ELF-1 (cell line): ENCODE measurements around the gene EPS8L1.
"Not testable (repeated sequence)": the region's sequence is repeated elsewhere in the genome, so short reads cannot be mapped to it uniquely, and the experiment has no call there.

Experiments used
- DNase-seq: peaks from one replicate; pipeline ENCODE4 v3.0.0-alpha.2; 2016; ENCODE audit warnings: low read depth, low spot score

Gene EPS8L1

GRCh38 chr19:55094456-55095259 lies 19.0 kb downstream of the EPS8L1 start:
- DNase-seq: peak; percentile 81

GRCh38 chr19:55095260-55096060 lies 19.8 kb downstream of the EPS8L1 start:
- peak; percentile 72 for DNase-seq

DNA sequence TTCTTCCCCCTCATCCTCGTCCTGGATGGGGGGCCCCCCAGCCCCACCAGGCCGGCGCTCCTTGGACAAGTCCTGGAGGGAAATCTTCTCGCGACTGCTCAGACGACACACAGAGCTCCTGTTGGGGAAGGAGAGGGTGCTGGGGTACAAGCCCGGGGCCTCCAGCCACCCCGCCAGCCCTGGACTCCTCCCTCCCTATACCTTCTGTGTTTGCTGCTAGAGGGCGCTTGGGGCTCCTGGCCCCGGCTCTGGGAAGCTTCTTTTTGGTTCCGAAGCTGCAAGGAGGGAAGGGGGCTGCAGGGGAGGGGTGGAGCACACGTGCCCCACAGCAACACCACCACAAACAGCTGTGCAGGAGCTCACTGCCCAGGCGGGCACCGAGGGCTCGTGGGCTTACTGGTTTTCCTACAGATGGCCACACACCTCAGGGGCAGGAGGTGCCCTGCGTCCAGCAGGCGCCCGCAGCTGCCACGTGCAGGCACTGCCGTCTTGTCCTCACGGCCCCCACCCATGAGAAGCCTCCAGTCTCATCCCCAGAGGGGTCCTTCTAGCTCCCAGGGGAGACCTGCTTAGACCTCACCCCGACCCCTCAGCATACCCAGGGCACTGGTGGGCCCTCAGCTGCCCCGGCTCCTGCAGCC lies 20.5 kb downstream of the EPS8L1 start:
- peak; percentile 36 for DNase-seq

DNA sequence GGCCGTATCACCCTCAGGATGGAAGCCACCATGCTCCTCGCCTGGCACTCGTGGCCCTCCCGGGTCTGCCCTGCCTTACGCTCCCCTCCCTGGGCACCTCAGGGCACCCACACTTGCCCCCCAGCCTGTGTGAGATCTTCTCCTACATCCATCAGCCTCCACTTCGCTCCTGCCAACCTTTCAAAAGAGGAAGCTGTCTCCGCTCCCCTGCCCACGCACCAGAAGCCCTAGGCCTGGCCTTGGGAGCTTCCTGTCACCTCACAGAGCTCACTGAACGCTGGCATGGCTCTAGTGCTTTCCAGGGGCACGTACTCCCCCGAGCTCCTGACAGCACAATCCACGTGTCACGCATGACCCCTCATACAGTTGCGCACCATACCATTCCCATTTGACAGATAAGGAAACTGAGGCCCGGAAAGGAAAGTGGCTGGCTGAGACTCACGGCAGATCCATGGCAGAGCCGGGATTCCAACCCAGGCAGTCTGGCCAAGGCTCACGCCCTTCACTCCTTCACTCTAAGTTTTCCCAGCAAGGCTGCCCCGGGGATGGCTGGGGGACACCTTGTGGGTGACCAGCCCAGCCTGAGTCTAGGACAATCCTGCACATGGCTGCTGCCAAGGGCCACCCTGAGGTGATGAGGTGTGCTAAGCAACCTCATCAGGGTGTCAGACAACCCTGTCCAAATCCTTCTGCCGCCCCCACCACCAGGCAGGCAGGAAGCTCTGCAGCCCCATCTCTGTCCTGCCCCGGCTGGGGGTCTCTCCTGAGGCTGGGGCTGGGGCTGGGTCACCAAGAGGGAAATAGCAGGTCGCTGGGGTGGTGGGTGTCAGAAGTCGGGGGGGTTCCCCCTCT lies 22.4 kb downstream of the EPS8L1 start:
- DNase-seq: no peak

DNA sequence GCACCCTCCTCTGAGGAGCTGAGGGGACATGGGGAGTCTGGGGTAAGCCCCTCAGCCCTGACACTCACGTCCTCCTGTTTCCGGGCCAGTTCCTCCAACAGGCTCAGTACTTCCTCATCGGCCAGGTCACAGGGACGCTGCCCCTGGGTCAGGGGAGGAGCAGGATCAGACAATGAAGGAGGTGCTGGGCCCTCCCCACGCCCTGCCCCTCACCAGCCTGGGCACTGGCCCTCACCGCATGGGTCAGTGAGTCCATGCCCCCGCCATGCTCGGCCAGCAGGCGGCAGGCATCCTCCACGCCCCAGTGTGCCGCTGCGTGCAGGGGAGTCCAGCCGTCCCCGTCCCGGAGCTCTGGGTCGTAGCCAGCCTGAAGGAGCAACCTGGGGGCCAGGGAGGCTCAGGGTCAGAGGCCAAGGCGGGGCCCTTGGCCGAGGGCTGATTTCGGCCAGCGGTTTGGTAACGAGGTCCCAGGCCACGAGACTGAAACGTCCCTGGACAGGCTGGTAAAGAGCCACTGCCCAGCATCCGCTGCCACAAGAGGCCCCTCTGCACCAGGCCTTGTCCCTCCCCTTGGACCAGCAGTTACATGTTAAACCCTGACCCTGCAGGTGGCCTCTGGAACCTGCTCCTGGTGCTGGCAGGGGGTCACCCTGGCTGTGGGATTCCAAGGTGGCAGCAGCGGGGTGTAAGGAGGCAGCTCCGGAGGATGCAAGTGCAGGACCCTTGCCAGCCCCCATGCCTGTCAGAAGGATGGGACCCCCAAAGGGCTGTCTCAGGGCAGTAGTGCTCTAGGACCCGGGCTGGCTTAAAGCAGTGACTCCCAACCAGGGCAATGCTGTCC lies 23.3 kb downstream of the EPS8L1 start:
- DNase-seq: no peak

DNA sequence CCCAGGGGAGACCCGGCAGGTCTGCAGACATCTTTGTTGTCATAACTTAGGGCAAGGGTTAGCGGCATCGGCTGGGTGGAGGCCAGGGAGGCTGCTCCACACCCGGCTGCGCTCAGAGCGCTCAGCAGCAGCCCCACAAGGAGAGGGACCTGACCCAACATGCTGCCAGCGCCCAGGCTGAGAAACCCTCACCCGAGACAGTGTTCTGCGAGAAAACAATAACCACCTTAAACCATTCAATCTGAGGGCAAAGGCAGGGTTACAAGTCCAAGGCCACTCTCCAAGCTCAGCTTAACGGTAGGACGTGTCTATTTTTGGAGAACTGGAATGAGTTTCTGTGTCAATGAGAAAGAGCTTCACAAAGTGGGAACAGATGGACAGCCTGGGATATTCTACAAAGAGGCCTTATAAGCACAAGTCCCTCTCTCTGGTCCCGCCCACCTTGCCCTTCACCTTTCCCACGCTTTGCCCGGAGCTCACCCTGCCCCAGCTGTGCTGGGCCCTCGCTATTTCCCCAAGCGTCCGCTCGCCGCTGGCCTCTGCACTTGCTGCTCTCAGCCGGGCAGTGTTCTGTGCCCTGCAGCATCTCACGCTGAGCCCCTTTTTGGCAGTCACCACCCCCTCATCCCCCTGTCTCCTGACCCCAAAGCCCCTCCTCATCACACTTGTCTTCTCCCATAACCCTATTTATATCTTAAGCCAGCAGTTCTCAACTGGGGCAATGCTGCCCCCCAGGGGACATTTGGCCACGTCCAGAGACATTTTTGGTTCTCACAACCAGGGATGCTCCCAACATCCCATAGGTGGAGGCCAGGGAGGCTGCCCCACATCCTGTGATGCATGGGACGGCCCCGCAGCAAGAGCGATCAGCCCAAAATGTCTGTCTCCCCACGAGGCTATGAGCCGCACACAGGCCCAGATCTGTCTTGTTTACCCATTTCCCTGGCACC lies 24.2 kb downstream of the EPS8L1 start:
- peak; percentile 47 for DNase-seq

- no peak for DNase-seq
These were observed 25.6 kb downstream of the EPS8L1 start for GRCh38 chr19:55101261-55101660.

- DNase-seq: no peak
These were observed 27.5 kb downstream of the EPS8L1 start for GRCh38 chr19:55103190-55103589.

- no peak for DNase-seq
These were observed 29.6 kb downstream of the EPS8L1 start for GRCh38 chr19:55105237-55105636.

DNA sequence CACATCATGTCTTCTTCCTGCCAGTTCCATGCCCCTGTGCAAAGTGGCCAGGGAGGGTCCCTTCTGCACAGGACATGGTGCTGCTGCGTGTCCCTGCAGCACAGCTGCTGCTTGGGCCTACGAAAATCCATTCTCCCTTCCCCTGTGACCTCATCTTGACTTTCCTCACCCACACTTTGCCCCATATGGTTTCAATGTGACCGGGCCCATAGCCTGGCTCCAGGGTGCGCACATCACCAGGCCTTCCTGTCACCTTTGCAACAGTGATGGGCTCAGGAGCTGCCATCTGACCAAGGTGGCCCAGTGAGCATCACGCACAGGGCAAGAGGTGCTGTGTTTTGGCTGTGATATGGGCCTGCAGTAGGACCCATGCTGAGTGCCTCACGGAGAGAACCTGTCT lies 30.9 kb downstream of the EPS8L1 start:
- DNase-seq: no peak

DNA sequence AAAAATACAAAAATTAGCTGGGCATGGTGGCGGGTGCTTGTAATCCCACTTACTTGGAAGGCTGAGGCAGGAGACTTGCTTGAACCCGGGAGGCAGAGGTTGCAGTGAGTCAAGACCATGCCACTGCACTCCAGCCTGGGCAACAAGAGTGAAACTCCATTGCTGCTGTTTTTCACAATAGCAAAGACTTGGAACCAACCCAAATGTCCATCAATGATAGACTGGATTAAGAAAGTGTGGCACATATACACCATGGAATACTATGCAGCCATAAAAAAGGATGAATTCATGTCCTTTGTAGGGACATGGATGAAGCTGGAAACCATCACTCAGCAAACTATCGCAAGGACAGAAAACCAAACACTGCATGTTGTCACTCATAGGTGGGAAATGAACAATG lies 31.6 kb downstream of the EPS8L1 start:
- DNase-seq: not testable (repeated sequence)

- DNase-seq: no peak
These were observed 34.0 kb downstream of the EPS8L1 start for GRCh38 chr19:55109527-55110291.

DNA sequence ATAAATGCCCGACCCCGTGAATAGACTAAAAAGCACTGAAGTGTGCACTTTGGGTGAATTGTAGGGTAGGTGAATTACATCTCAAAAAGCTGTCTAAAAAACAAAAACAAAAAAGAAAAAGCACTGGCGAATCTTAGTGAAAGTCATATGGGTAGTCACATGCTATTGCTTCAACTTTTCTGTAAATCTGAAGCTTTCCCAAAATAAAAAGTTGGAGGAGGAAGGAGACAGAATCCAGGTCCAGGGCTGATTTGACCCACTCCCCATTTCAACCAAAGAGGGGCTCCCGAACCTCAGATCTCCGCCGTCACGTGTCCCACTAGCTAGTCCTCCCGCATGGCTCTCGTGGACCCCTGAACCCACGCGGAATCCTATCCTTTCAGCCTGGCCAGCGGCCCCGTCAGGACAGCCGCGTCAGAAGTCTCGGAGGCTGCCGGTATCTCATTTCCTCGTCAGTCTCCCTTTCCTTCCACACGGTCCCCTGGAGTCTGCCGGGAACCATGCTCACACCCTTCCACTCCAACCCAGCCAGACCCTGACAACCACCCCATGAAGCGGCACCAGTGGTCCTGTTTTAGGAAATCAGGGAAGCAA lies 35.7 kb downstream of the EPS8L1 start:
- DNase-seq: no peak

DNA sequence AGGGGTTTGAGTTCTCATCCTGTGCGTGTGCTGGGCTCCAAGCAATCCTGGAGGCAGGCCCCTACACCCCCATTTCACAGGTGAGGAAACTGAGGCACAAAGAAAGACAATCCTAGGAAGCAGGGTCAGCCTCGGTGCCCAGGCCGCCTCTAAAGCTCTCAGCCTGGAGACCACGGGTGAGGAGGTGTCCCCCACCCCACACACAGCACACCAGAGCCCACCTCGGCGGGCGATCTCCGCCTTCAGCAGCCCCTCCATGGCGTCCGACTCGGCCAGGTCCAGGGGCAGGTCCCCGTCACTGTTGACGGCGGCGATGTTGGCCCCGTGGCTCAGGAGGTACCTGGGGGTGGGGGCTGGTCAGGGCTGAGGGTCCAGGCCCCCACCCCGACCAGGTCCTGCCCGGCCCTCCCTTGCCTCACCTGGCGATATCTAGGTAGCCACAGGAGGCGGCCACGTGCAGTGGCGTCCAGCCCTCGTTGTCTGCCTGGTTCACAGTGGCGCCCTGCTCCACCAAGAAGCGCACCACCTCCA lies 36.6 kb downstream of the EPS8L1 start:
- no peak for DNase-seq

GRCh38 chr19:55112777-55113569 lies 37.3 kb downstream of the EPS8L1 start:
- no peak for DNase-seq

DNA sequence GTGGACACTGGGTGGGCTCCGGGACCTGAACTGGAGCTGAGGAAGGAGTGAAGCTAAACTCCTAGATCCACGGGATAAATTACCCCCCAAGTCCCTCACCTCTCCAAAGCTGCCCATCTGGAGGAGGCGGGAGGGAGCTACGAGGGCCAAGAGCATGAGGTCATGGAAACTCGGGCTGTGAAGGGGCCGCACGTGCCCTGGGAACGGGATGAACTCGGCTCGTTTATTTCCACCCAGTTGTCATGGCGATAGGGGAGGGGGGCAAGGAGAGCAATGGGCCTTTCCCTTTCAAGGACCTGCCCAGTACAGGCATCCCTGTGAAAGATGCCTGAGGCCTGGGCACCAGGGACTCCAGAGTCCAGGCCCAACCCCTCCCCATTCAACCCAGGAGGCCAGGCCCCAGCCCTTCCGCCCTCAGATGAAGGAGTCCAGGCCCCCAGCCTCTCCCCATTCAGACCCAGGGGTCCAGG lies 37.9 kb downstream of the EPS8L1 start:
- DNase-seq: peak; percentile 91

DNA sequence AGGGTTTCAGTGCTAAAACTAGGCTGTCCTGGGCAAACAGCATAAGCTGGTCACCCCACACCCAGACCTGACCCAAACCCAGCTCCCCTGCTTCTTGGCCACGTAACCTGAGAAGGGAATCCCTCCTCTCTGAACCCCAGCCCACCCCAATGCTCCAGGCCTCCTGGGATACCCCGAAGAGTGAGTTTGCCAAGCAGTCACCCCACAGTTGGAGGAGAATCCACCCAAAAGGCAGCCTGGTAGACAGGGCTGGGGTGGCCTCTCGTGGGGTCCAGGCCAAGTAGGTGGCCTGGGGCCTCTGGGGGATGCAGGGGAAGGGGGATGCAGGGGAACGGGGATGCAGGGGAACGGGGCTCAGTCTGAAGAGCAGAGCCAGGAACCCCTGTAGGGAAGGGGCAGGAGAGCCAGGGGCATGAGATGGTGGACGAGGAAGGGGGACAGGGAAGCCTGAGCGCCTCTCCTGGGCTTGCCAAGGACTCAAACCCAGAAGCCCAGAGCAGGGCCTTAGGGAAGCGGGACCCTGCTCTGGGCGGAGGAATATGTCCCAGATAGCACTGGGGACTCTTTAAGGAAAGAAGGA lies 39.0 kb downstream of the EPS8L1 start:
- DNase-seq: no peak
